ENCODE measurements around the gene NACC2.

The NACC2 gene

GRCh38 chr9:135979547-135980166 is 115.4 kb downstream of the NACC2 start:
- no peak for DNase-seq (ENCODE audit: low spot score)
- no peak for TF ChIP-seq CTCF (IDR thresholded peaks at IDR 0.05; ENCODE audit: extremely low read depth, insufficient read depth, missing control alignments)
- in situ Hi-C loops (cut with MboI; ENCODE audit: low pct_unique_long_range_greater_than_20kb, low sequenced_read_pairs, unreplicated experiment) = no loop called here

GRCh38 chr9:135978642-135979546 is 116.2 kb downstream of the NACC2 start:
- no peak for DNase-seq (ENCODE audit: low spot score)
- in situ Hi-C loops (cut with MboI; ENCODE audit: low pct_unique_long_range_greater_than_20kb, low sequenced_read_pairs, unreplicated experiment) = no loop called here
- no peak for TF ChIP-seq CTCF (IDR thresholded peaks at IDR 0.05; ENCODE audit: extremely low read depth, insufficient read depth, missing control alignments)

GRCh38 chr9:135976944-135977343 is 118.1 kb downstream of the NACC2 start:
- TF ChIP-seq CTCF (IDR thresholded peaks at IDR 0.05; ENCODE audit: extremely low read depth, insufficient read depth, missing control alignments) = no peak
- in situ Hi-C loops (cut with MboI; ENCODE audit: low pct_unique_long_range_greater_than_20kb, low sequenced_read_pairs, unreplicated experiment) = no loop called here
- DNase-seq (ENCODE audit: low spot score) = no peak

- DNase-seq (ENCODE audit: low spot score) = no peak
- in situ Hi-C loops (cut with MboI; ENCODE audit: low pct_unique_long_range_greater_than_20kb, low sequenced_read_pairs, unreplicated experiment) = no loop called here
- TF ChIP-seq CTCF (IDR thresholded peaks at IDR 0.05; ENCODE audit: extremely low read depth, insufficient read depth, missing control alignments) = no peak
Measured at GRCh38 chr9:135976531-135976930, 118.6 kb downstream of the NACC2 start.

GRCh38 chr9:135975834-135976233 is 119.3 kb downstream of the NACC2 start:
- DNase-seq (ENCODE audit: low spot score) = no peak
- no peak for TF ChIP-seq CTCF (IDR thresholded peaks at IDR 0.05; ENCODE audit: extremely low read depth, insufficient read depth, missing control alignments)
- in situ Hi-C loops (cut with MboI; ENCODE audit: low pct_unique_long_range_greater_than_20kb, low sequenced_read_pairs, unreplicated experiment) = no loop called here

- no peak for DNase-seq (ENCODE audit: low spot score)
- no peak for TF ChIP-seq CTCF (IDR thresholded peaks at IDR 0.05; ENCODE audit: extremely low read depth, insufficient read depth, missing control alignments)
- in situ Hi-C loops (cut with MboI; ENCODE audit: low pct_unique_long_range_greater_than_20kb, low sequenced_read_pairs, unreplicated experiment) = no loop called here
Measured at GRCh38 chr9:135974220-135974573, 120.9 kb downstream of the NACC2 start.

All from GM13977 (cell line).